Measurements from ENCODE around the gene EFNB1. TPM values are rescaled to one million over a fixed set of nuclear protein-coding genes. Genes with fewer than 3 reads are reported as not detected.

Gene EFNB1
- total RNA-seq, 2 experiments from 2014 or later = 2.9 to 3.1 TPM

DNA sequence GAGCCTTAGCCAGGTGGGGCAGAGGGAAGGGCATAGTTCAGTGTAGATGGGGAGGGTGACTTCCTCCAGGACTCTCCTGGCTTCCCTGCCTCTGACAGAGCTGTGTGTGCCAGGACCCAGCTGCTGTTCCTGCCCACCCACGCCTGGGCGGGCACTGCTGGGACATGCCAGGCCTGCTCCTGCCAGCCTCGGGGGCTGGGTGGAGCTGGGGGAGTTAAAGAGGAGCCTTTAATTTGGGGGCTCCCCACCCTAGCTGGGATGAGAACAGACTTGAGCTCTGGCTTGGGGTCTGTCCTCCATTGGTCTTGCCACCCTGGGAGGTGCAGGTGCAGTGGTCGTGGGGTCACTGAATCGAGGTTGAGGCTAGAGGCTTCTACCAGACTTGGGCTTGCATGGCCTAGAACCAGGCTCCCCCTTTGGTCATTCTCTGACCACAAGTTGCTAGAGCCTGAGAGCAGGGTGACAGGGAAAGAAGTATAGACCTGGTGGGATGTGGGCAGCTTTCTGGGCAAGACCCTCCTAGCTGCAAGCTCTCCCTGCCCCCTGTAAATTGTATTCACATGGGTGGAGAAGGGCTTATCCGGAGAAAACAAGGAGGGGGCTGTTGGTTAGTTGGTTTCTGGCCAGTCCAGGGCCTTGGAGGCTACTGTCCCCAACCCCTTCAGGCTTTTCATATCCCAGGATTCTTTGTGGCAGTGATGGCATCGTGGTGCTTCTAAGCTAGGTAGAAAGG is 5.7 kb downstream of the EFNB1 start:
- CTCF ChIA-PET = no interaction called here
- peaks cover 0 to 2% of the 10 kb centered on the region in 2 experiments for H3K27me3 ChIP-seq (ENCODE audit: control insufficient read depth in 1 of 2, insufficient read depth in 2 of 2, low read length in 2 of 2)
- no peak overlapping the region for H3K27ac ChIP-seq (ENCODE audit: low read depth in 1 of 2, low read length in 2 of 2)
- no peaks in the 10 kb centered on the region for H3K36me3 Mint-ChIP-seq (ENCODE audit: low read depth)
- H3K27ac Mint-ChIP-seq = no peak overlapping the region
- no peaks in the 10 kb centered on the region for H3K9me3 ChIP-seq (ENCODE audit: control insufficient read depth in 1 of 2, insufficient read depth in 1 of 2, low read length in 2 of 2)
- no peak overlapping the region for H3K4me3 Mint-ChIP-seq
- peaks cover 26% of the 10 kb centered on the region for H3K4me1 ChIP-seq (ENCODE audit: insufficient read depth, low read length)
- no peaks in the 10 kb centered on the region for H3K9me3 Mint-ChIP-seq
- ATAC-seq (ENCODE audit: poor library complexity) (no peak), DNase-seq (no peak)
- no peak overlapping the region for H3K4me3 ChIP-seq (ENCODE audit: low read length)
- H3K4me1 Mint-ChIP-seq (ENCODE audit: low read depth) = peaks cover 13% of the 10 kb centered on the region
- TF ChIP-seq, protein P1, sequence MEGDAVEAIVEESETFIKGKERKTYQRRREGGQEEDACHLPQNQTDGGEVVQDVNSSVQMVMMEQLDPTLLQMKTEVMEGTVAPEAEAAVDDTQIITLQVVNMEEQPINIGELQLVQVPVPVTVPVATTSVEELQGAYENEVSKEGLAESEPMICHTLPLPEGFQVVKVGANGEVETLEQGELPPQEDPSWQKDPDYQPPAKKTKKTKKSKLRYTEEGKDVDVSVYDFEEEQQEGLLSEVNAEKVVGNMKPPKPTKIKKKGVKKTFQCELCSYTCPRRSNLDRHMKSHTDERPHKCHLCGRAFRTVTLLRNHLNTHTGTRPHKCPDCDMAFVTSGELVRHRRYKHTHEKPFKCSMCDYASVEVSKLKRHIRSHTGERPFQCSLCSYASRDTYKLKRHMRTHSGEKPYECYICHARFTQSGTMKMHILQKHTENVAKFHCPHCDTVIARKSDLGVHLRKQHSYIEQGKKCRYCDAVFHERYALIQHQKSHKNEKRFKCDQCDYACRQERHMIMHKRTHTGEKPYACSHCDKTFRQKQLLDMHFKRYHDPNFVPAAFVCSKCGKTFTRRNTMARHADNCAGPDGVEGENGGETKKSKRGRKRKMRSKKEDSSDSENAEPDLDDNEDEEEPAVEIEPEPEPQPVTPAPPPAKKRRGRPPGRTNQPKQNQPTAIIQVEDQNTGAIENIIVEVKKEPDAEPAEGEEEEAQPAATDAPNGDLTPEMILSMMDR (IDR thresholded peaks at IDR 0.05) = no peak
- no peaks in the 10 kb centered on the region for H3K36me3 ChIP-seq (ENCODE audit: insufficient read depth, low read length)
- intact Hi-C loops (cut with DNase I, micrococcal nuclease) = no loop called here
- H3K27me3 Mint-ChIP-seq = no peaks in the 10 kb centered on the region
- POLR2A ChIA-PET = no interaction called here

DNA sequence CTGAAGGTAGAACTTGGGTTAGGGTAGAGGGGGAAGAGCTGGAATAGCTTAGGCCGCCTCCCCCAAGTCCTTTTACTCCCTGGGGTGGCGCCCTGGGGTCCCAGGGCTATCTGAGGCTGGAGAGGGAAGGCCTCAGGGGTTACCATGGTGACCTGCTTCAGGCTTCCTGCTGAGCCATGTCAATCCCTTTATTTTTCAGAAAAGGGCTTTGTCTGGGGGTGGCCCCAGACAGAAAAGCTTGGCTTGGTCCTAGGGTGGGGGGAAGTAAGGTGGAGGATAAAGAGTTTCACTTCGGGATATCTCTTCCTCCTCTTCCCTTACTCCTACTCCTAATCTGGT is 6.3 kb downstream of the EFNB1 start:
- Mint-ChIP-seq H3K4me3 (no peak overlapping the region), H3K36me3 (ENCODE audit: low read depth) (peaks cover 2% of the 10 kb centered on the region), H3K27me3 (no peaks in the 10 kb centered on the region), H3K27ac (no peak overlapping the region), H3K9me3 (no peaks in the 10 kb centered on the region), H3K4me1 (ENCODE audit: low read depth) (peaks cover 13% of the 10 kb centered on the region)
- no peak overlapping the region for H3K4me3 ChIP-seq (ENCODE audit: low read length)
- ATAC-seq (ENCODE audit: poor library complexity) = no peak
- peaks cover 3% of the 10 kb centered on the region for H3K36me3 ChIP-seq (ENCODE audit: insufficient read depth, low read length)
- H3K9me3 ChIP-seq (ENCODE audit: control insufficient read depth in 1 of 2, insufficient read depth in 1 of 2, low read length in 2 of 2) = no peaks in the 10 kb centered on the region
- H3K27ac ChIP-seq (ENCODE audit: low read depth in 1 of 2, low read length in 2 of 2) = no peak overlapping the region
- intact Hi-C loops (cut with DNase I, micrococcal nuclease) = no loop called here
- CTCF ChIA-PET = no interaction called here
- peaks cover 0 to 2% of the 10 kb centered on the region in 2 experiments for H3K27me3 ChIP-seq (ENCODE audit: control insufficient read depth in 1 of 2, insufficient read depth in 2 of 2, low read length in 2 of 2)
- no peak for DNase-seq
- peaks cover 21% of the 10 kb centered on the region for H3K4me1 ChIP-seq (ENCODE audit: insufficient read depth, low read length)
- POLR2A ChIA-PET = no interaction called here
- TF ChIP-seq, protein P1 (IDR thresholded peaks at IDR 0.05) = no peak

DNA sequence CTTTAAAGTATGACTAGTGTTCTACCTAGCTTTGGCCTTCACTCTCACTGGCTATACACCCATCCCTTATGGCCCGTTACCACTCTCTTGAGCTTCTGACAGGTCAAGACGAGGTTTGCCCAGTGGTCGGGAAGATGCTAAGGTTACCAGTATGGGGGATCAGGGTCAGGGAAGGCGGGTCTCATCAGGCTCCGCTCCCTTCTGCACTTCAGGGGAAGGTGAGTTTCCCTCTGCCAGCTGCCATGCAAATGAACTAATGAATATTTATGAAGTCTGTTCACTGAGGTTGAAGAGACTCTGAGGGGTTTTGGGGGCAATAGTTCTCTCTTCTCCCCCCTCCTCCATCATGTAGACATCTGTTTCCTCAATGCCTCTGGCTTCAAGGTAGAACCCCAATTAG is 6.6 kb downstream of the EFNB1 start:
- H3K9me3 Mint-ChIP-seq = no peaks in the 10 kb centered on the region
- peaks cover 13% of the 10 kb centered on the region for H3K4me1 Mint-ChIP-seq (ENCODE audit: low read depth)
- Histone ChIP-seq H3K27me3 (ENCODE audit: control insufficient read depth in 1 of 2, insufficient read depth in 2 of 2, low read length in 2 of 2) (no peaks in the 10 kb centered on the region), H3K36me3 (ENCODE audit: insufficient read depth, low read length) (peaks cover 3% of the 10 kb centered on the region), H3K27ac (ENCODE audit: low read depth in 1 of 2, low read length in 2 of 2) (no peak overlapping the region), H3K4me1 (ENCODE audit: insufficient read depth, low read length) (peaks cover 17% of the 10 kb centered on the region), H3K4me3 (ENCODE audit: low read length) (no peak overlapping the region), H3K9me3 (ENCODE audit: control insufficient read depth in 1 of 2, insufficient read depth in 1 of 2, low read length in 2 of 2) (no peaks in the 10 kb centered on the region)
- no peak overlapping the region for H3K27ac Mint-ChIP-seq
- no peaks in the 10 kb centered on the region for H3K27me3 Mint-ChIP-seq
- CTCF ChIA-PET = no interaction called here
- POLR2A ChIA-PET = no interaction called here
- DNase-seq = no peak
- ATAC-seq (ENCODE audit: poor library complexity) = no peak
- no peak overlapping the region for H3K4me3 Mint-ChIP-seq
- TF ChIP-seq, protein P1 (IDR thresholded peaks at IDR 0.05) = no peak
- intact Hi-C loops (cut with DNase I, micrococcal nuclease) = no loop called here
- peaks cover 5% of the 10 kb centered on the region for H3K36me3 Mint-ChIP-seq (ENCODE audit: low read depth)

All from CD4-positive, alpha-beta T cell (primary cell).